ENCODE measurements around the gene GRAMD1A. TPM values are rescaled to one million over a fixed set of nuclear protein-coding genes. Genes with fewer than 3 reads are reported as not detected.
"Not testable (repeated sequence)": the region's sequence is repeated elsewhere in the genome, so short reads cannot be mapped to it uniquely, and the experiment has no call there.

GRAMD1A gene
- total RNA-seq, 1 experiment from 2014 or later: 42.9 TPM

GRCh38 chr19:34998777-34999497 is 1.2 kb upstream of the GRAMD1A start:
- in situ Hi-C loops (cut with HindIII; ENCODE audit: low sequenced_read_pairs): no loop called here
- DNase-seq (ENCODE audit: low spot score): no peak

- DNase-seq (ENCODE audit: low spot score): no peak
- in situ Hi-C loops (cut with HindIII; ENCODE audit: low sequenced_read_pairs): no loop called here
Measured at GRCh38 chr19:35000338-35000646, 169 bp downstream of the GRAMD1A start.

GRCh38 chr19:35000647-35001501 is 751 bp downstream of the GRAMD1A start:
- DNase-seq (ENCODE audit: low spot score): peak; percentile 52
- in situ Hi-C loops (cut with HindIII; ENCODE audit: low sequenced_read_pairs): no loop called here

- DNase-seq (ENCODE audit: low spot score): no peak
- in situ Hi-C loops (cut with HindIII; ENCODE audit: low sequenced_read_pairs): no loop called here
Measured at GRCh38 chr19:35002037-35002535, 2.0 kb downstream of the GRAMD1A start.

GRCh38 chr19:35004517-35005255 is 4.6 kb downstream of the GRAMD1A start:
- no peak for DNase-seq (ENCODE audit: low spot score)
- in situ Hi-C loops (cut with HindIII; ENCODE audit: low sequenced_read_pairs): no loop called here

GRCh38 chr19:35005256-35005977 is 5.3 kb downstream of the GRAMD1A start:
- in situ Hi-C loops (cut with HindIII; ENCODE audit: low sequenced_read_pairs): no loop called here
- DNase-seq (ENCODE audit: low spot score): no peak

- in situ Hi-C loops (cut with HindIII; ENCODE audit: low sequenced_read_pairs); DNase-seq (ENCODE audit: low spot score): not testable (repeated sequence)
Measured at GRCh38 chr19:35006007-35006341, 5.9 kb downstream of the GRAMD1A start.

GRCh38 chr19:35006342-35006998 is 6.3 kb downstream of the GRAMD1A start:
- in situ Hi-C loops (cut with HindIII; ENCODE audit: low sequenced_read_pairs): no loop called here
- DNase-seq (ENCODE audit: low spot score): no peak

- DNase-seq (ENCODE audit: low spot score): no peak
- in situ Hi-C loops (cut with HindIII; ENCODE audit: low sequenced_read_pairs): no loop called here
Measured at GRCh38 chr19:35006999-35007365, 6.9 kb downstream of the GRAMD1A start.

GRCh38 chr19:35007427-35007826 is 7.3 kb downstream of the GRAMD1A start:
- DNase-seq (ENCODE audit: low spot score); in situ Hi-C loops (cut with HindIII; ENCODE audit: low sequenced_read_pairs): not testable (repeated sequence)

GRCh38 chr19:35008891-35009341 is 8.8 kb downstream of the GRAMD1A start:
- no peak for DNase-seq (ENCODE audit: low spot score)
- in situ Hi-C loops (cut with HindIII; ENCODE audit: low sequenced_read_pairs): no loop called here

- in situ Hi-C loops (cut with HindIII; ENCODE audit: low sequenced_read_pairs): no loop called here
- no peak for DNase-seq (ENCODE audit: low spot score)
Measured at GRCh38 chr19:35009424-35010415, 9.6 kb downstream of the GRAMD1A start.

GRCh38 chr19:35011091-35011689 is 11.1 kb downstream of the GRAMD1A start:
- DNase-seq (ENCODE audit: low spot score): no peak
- in situ Hi-C loops (cut with HindIII; ENCODE audit: low sequenced_read_pairs): no loop called here

GRCh38 chr19:35011737-35012682 is 11.9 kb downstream of the GRAMD1A start:
- DNase-seq (ENCODE audit: low spot score): no peak
- in situ Hi-C loops (cut with HindIII; ENCODE audit: low sequenced_read_pairs): no loop called here

GRCh38 chr19:35013041-35013819 is 13.1 kb downstream of the GRAMD1A start:
- in situ Hi-C loops (cut with HindIII; ENCODE audit: low sequenced_read_pairs): no loop called here
- no peak for DNase-seq (ENCODE audit: low spot score)

Measured in G401 (cell line).